Left renal cortex interstitium (tissue), 4 donors: ENCODE results near the gene GPATCH4. TPM values are rescaled to one million over a fixed set of nuclear protein-coding genes. Genes with fewer than 3 reads are reported as not detected.
A peak's percentile ranks its signal among the peaks of the same experiment; 100 is the strongest.
"Not testable (repeated sequence)": the region's sequence is repeated elsewhere in the genome, so short reads cannot be mapped to it uniquely, and the experiment has no call there.

Experiments
- DNase-seq, 4 donors: peaks; one replicate each; pipeline ENCODE4 v3.0.0-alpha.2; 2013; ENCODE audit warnings: low read depth in 4 of 4, low spot score in 2 of 4, missing footprints in 1 of 4
- polyA plus RNA-seq, 4 donors: library from polyadenylated mRNA; unstranded; fragments of 120-200 nt; gene quantifications; one replicate each; pipeline ENCODE4 v1.2.1, GENCODE V29; 2013; ENCODE audit not compliant: insufficient read length in 4 of 4

Gene GPATCH4
- polyA plus RNA-seq, 4 donors, result 28.4 to 36.1 (median 33.7) TPM

- no peak for DNase-seq
Measured at GRCh38 chr1:156627313-156627880, 26.1 kb upstream of the GPATCH4 start.

GRCh38 chr1:156626079-156626438 is 24.8 kb upstream of the GPATCH4 start:
- no peak for DNase-seq

- DNase-seq, result no peak
Measured at GRCh38 chr1:156625436-156626078, 24.3 kb upstream of the GPATCH4 start.

- DNase-seq, result no peak
Measured at GRCh38 chr1:156624814-156625435, 23.6 kb upstream of the GPATCH4 start.

GRCh38 chr1:156623946-156624813 is 22.9 kb upstream of the GPATCH4 start:
- no peak for DNase-seq

- DNase-seq, result no peak
Measured at GRCh38 chr1:156622581-156623297, 21.5 kb upstream of the GPATCH4 start.

- no peak for DNase-seq
Measured at GRCh38 chr1:156619582-156619955, 18.3 kb upstream of the GPATCH4 start.

GRCh38 chr1:156618853-156619581 is 17.7 kb upstream of the GPATCH4 start, which contains the start of gene HAPLN2:
Gene HAPLN2 (plus strand): TSS chr1:156619415. CDS start chr1:156623491, 4,076 bp downstream.
- no peak for DNase-seq

- peak in 3 of 4 donors; percentile 63 to 90 (median 84) for DNase-seq
Measured at GRCh38 chr1:156616463-156616862, 15.2 kb upstream of the GPATCH4 start.

GRCh38 chr1:156615946-156616345 is 14.7 kb upstream of the GPATCH4 start:
- no peak for DNase-seq

- DNase-seq, result no peak
Measured at GRCh38 chr1:156612666-156613065, 11.4 kb upstream of the GPATCH4 start.

GRCh38 chr1:156610072-156610471 is 8.8 kb upstream of the GPATCH4 start:
- DNase-seq, result not testable (repeated sequence)

- no peak for DNase-seq
Measured at GRCh38 chr1:156608981-156609380, 7.7 kb upstream of the GPATCH4 start.

- DNase-seq, result no peak
Measured at GRCh38 chr1:156608036-156608674, 6.9 kb upstream of the GPATCH4 start.

GRCh38 chr1:156607344-156607743 is 6.1 kb upstream of the GPATCH4 start:
- not testable (repeated sequence) for DNase-seq

GRCh38 chr1:156602557-156602993 is 1.3 kb upstream of the GPATCH4 start:
- DNase-seq, result no peak

GRCh38 chr1:156601892-156602291 is 613 bp upstream of the GPATCH4 start:
- DNase-seq, result no peak

- no peak for DNase-seq
Measured at GRCh38 chr1:156600733-156601121, 552 bp downstream of the GPATCH4 start.

- no peak for DNase-seq
Measured at GRCh38 chr1:156599811-156600210, 1.5 kb downstream of the GPATCH4 start.
